SK-N-SH (cell line): Measurements from ENCODE around the gene CEP63. TPM values are rescaled to one million over a fixed set of nuclear protein-coding genes. Genes with fewer than 3 reads are reported as not detected.

Experiments used
- CTCF ChIA-PET: fragments of 300-600, 350-600 bp; formaldehyde crosslinking; extraction: SDS; loops from one replicate; lab custom pipeline; 2021; lab: Yijun Ruan, JAX
- POLR2A ChIA-PET: fragments of 350-600 bp; sonication (Branson Sonifier 250); formaldehyde crosslinking; extraction: SDS; loops from one replicate; lab custom pipeline; 2020; ENCODE audit warnings: antibody characterized with exemption, inconsistent platforms; lab: Yijun Ruan, JAX
- DNase-seq: peaks from one replicate; pipeline ENCODE4 v3.0.0; 2012
- H2AFZ ChIP-seq: fragments of 200-600 bp; sonication (generic); 2 replicates; pipeline ENCODE4 v1.8.1; 2016; ENCODE audit warnings: antibody characterized with exemption, mild to moderate bottlenecking, low read depth
- H3F3A ChIP-seq: fragments of 200-600 bp; sonication (generic); replicated peaks from 2 replicates; pipeline ENCODE3; 2016; ENCODE audit warnings: antibody characterized with exemption, mild to moderate bottlenecking; ENCODE audit not compliant: insufficient read depth
- H3K27ac ChIP-seq, 2 experiments: fragments of 200-500 bp in 1 of 2; fragments of 200-600 bp in 1 of 2; sonication (Bioruptor generic) in 1 of 2; sonication (generic), shearing (Covaris generic) in 1 of 2; 2 replicates each; pipeline versions ENCODE4 v1.5.1 to v1.6.1; 2014 to 2016; ENCODE audit warnings: low read depth in 2 of 2, inconsistent platforms in 1 of 2, low read length in 1 of 2, mild to moderate bottlenecking in 1 of 2, mixed read lengths in 1 of 2
- H3K27me3 ChIP-seq: fragments of 200-600 bp; sonication (generic), shearing (Covaris generic); 2 replicates; pipeline ENCODE4 v1.6.1; 2016; ENCODE audit warnings: mixed run types; ENCODE audit not compliant: insufficient read depth
- H3K36me3 ChIP-seq, 2 experiments: fragments of 200-500 bp in 1 of 2; fragments of 200-600 bp in 1 of 2; sonication (Bioruptor generic) in 1 of 2; sonication (generic) in 1 of 2; replicated peaks in 1 of 2; 2 replicates each; pipeline versions ENCODE3 to v1.5.1; 2014 to 2016; ENCODE audit warnings: low read length in 1 of 2, mild to moderate bottlenecking in 1 of 2; ENCODE audit not compliant: insufficient read depth in 2 of 2, control insufficient read depth in 1 of 2
- H3K4me1 ChIP-seq, 2 experiments: fragments of 200-500 bp in 1 of 2; fragments of 200-600 bp in 1 of 2; sonication (Bioruptor generic) in 1 of 2; sonication (generic), shearing (Covaris generic) in 1 of 2; 2 replicates each; pipeline versions ENCODE4 v1.5.1 to v1.6.1; 2014 to 2016; ENCODE audit warnings: low read depth in 1 of 2, low read length in 1 of 2, mixed run types in 1 of 2; ENCODE audit not compliant: insufficient read depth in 2 of 2, control insufficient read depth in 1 of 2
- H3K4me2 ChIP-seq: fragments of 200-600 bp; sonication (generic), shearing (Covaris generic); 2 replicates; pipeline ENCODE4 v1.6.1; 2017; ENCODE audit warnings: mixed run types
- H3K4me3 ChIP-seq, 2 experiments: fragments of 200-500 bp in 1 of 2; fragments of 200-600 bp in 1 of 2; sonication (Bioruptor generic) in 1 of 2; sonication (generic), shearing (Covaris generic) in 1 of 2; 2 replicates each; pipeline versions ENCODE4 v1.5.1 to v1.8.1; 2014 to 2016; ENCODE audit warnings: low read depth in 2 of 2, inconsistent platforms in 1 of 2, low read length in 1 of 2, mild to moderate bottlenecking in 1 of 2, mixed read lengths in 1 of 2, moderate library complexity in 1 of 2
- H3K79me2 ChIP-seq: fragments of 200-600 bp; sonication (generic); 2 replicates; pipeline ENCODE4 v1.8.1; 2017; ENCODE audit warnings: mild to moderate bottlenecking; ENCODE audit not compliant: insufficient read depth
- H3K9ac ChIP-seq: fragments of 200-600 bp; sonication (generic); 2 replicates; pipeline ENCODE4 v1.6.1; 2017; ENCODE audit warnings: mixed run types
- H3K9me2 ChIP-seq: fragments of 200-600 bp; sonication (generic); 2 replicates; pipeline ENCODE4 v1.6.1; 2017; ENCODE audit warnings: mixed run types
- H3K9me3 ChIP-seq: fragments of 200-600 bp; sonication (generic); 2 replicates; pipeline ENCODE4 v1.6.1; 2017; ENCODE audit warnings: mixed run types, mild to moderate bottlenecking, moderate library complexity
- H4K20me1 ChIP-seq: fragments of 200-600 bp; sonication (generic); 2 replicates; pipeline ENCODE4 v1.6.1; 2017; ENCODE audit warnings: mild to moderate bottlenecking, mixed run types; ENCODE audit not compliant: insufficient read depth
- ELF1 ChIP-seq: IDR thresholded peaks from 2 replicates; pipeline ENCODE4 v1.4.0; 2012
- EP300 ChIP-seq, 2 experiments: IDR thresholded peaks; 2 replicates each; pipeline versions ENCODE4 v1.4.0 to v1.6.1; 2012; ENCODE audit warnings: borderline replicate concordance in 1 of 2, low read depth in 1 of 2, low read length in 1 of 2
- EZH2phosphoT487 ChIP-seq: fragments of 200-600 bp; sonication (generic); IDR thresholded peaks from 2 replicates; pipeline ENCODE4 v1.6.1; 2017; ENCODE audit warnings: low read depth, mixed run types, mild to moderate bottlenecking, antibody characterized with exemption, moderate library complexity, borderline replicate concordance
- FOSL2 ChIP-seq: IDR thresholded peaks from 2 replicates; pipeline ENCODE4 v1.4.0; 2012; ENCODE audit warnings: low read depth, mild to moderate bottlenecking, moderate library complexity, borderline replicate concordance
- FOXJ3 ChIP-seq: sonication (generic); formaldehyde crosslinking; IDR thresholded peaks from 2 replicates; pipeline ENCODE4 v1.5.1; 2020; ENCODE audit warnings: mild to moderate bottlenecking, missing genetic modification reagents
- GABPA ChIP-seq: IDR thresholded peaks from 2 replicates; pipeline ENCODE4 v1.4.0; 2012; ENCODE audit warnings: low read depth, mild to moderate bottlenecking
- GATA2 ChIP-seq: sonication (generic); formaldehyde crosslinking; IDR thresholded peaks from 2 replicates; pipeline ENCODE4 v1.5.0; 2020; ENCODE audit warnings: mild to moderate bottlenecking, missing genetic modification reagents
- JUND ChIP-seq: IDR thresholded peaks from 2 replicates; pipeline ENCODE4 v1.4.0; 2012
- MEF2A ChIP-seq: IDR thresholded peaks from 2 replicates; pipeline ENCODE4 v1.4.0; 2012; ENCODE audit warnings: low read depth, borderline replicate concordance
- MXI1 ChIP-seq: IDR thresholded peaks from 2 replicates; pipeline ENCODE4 v1.6.1; 2012; ENCODE audit warnings: mild to moderate bottlenecking, low read depth, low read length, improper control_type of control experiment
- POLR2AphosphoS5 ChIP-seq: IDR thresholded peaks from 2 replicates; pipeline ENCODE4 v1.6.1; 2012; ENCODE audit warnings: low read depth, low read length
- RAD21 ChIP-seq: IDR thresholded peaks from 2 replicates; pipeline ENCODE4 v1.6.1; 2012; ENCODE audit warnings: mild to moderate bottlenecking, low read length
- RCOR1 ChIP-seq: fragments of 150-350 bp; IDR thresholded peaks from 2 replicates; pipeline ENCODE4 v1.6.1; 2017; ENCODE audit warnings: antibody characterized with exemption, low read length
- RFX5 ChIP-seq: IDR thresholded peaks from 2 replicates; pipeline ENCODE4 v1.6.1; 2012; ENCODE audit warnings: mild to moderate bottlenecking, improper control_type of control experiment, low read length
- SIN3A ChIP-seq: IDR thresholded peaks from 2 replicates; pipeline ENCODE4 v1.6.1; 2012; ENCODE audit warnings: low read depth, mild to moderate bottlenecking, low read length, moderate library complexity, borderline replicate concordance
- SMC3 ChIP-seq: IDR thresholded peaks from 2 replicates; pipeline ENCODE4 v1.6.1; 2012; ENCODE audit warnings: low read depth, low read length, improper control_type of control experiment
- TAF1 ChIP-seq: IDR thresholded peaks from 2 replicates; pipeline ENCODE4 v1.6.1; 2012; ENCODE audit warnings: low read depth, mild to moderate bottlenecking, low read length, moderate library complexity, borderline replicate concordance
- TCF12 ChIP-seq: IDR thresholded peaks from 2 replicates; pipeline ENCODE4 v1.4.0; 2012
- TEAD4 ChIP-seq: IDR thresholded peaks from 2 replicates; pipeline ENCODE4 v1.4.0; 2012; ENCODE audit warnings: mild to moderate bottlenecking, borderline replicate concordance; ENCODE audit not compliant: insufficient read depth
- YY1 ChIP-seq: IDR thresholded peaks from 2 replicates; pipeline ENCODE4 v1.4.0; 2012; ENCODE audit warnings: low read depth, mild to moderate bottlenecking
- WGBS: methylation state at CpG from one replicate; pipeline ENCODE4 v1.1.6; 2017; ENCODE audit warnings: low lambda C conversion rate; 5-methylcytosine and 5-hydroxymethylcytosine counted together
- polyA plus RNA-seq, 3 experiments: library from polyadenylated mRNA; depleted of rRNA; stranded (reverse); fragments of >200 nt; gene quantifications; 2 replicates each; pipeline ENCODE4 v1.2.3, GENCODE V29; 2012
- TF ChIP-seq, protein P1 (sequence below): fragments of 150-350 bp; IDR thresholded peaks from 2 replicates; pipeline ENCODE4 v1.6.1; 2016; ENCODE audit warnings: mild to moderate bottlenecking, low read depth, low read length
- TF ChIP-seq, protein P2 (sequence below): IDR thresholded peaks from 2 replicates; pipeline ENCODE4; 2012
- TF ChIP-seq, protein P3 (sequence below): IDR thresholded peaks from 2 replicates; pipeline ENCODE4 v1.4.0; 2012; ENCODE audit warnings: low read depth, borderline replicate concordance
- TF ChIP-seq, protein P4 (sequence below): IDR thresholded peaks from 2 replicates; pipeline ENCODE4 v1.6.1; 2012; ENCODE audit warnings: mild to moderate bottlenecking, low read depth, low read length, moderate library complexity
- TF ChIP-seq, protein P5 (sequence below): fragments of 200-600 bp; sonication (generic); IDR thresholded peaks from 2 replicates; pipeline ENCODE4 v1.6.1; 2017; ENCODE audit warnings: antibody characterized with exemption, mild to moderate bottlenecking, moderate library complexity

Gene CEP63
- polyA plus RNA-seq, 1 of the 3 experiments (the other 2 are of a cell fraction), result 6.3 TPM

DNA sequence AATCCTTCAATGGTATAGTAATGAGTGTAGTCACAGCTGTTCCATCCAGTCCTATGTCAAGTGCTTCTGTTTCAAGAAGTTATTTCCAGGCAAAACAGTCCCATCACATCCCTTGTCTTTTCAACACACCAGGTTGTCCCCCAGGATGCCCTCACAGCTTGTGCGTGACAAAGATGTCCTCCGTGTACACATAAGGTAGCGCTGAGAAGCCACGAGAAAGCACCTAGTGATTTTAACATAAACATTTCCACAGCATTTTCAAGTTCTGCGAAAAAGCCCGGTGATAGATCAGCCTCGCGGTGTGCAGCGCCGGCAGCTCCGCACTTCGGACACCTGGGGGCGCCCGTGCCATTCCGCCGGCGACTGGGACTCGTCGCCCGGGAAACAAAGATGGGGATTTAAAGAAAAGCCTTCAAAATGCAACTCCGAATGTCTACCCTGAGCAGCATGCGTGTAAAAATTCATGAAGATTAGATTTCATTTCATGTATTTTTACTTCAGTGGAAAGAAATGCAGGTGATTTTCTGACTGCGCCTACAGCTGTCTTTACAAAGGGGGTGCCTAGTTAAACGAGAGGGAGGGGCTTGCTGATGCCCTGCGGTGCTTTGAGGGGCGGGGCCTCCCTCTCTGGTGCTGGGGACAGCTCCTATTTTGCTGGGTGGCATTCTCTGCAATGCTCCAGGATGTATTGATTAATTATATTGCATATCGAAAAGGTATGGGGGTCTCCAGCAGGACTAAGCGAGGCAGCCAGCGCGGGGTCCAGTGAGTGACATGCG lies 115.0 kb downstream of the CEP63 start:
- POLR2A ChIA-PET, result no interaction called here
- Histone ChIP-seq H3F3A (no peaks in the 10 kb centered on the region), H3K27me3 (no peaks in the 10 kb centered on the region), H3K79me2 (no peaks in the 10 kb centered on the region), H4K20me1 (no peaks in the 10 kb centered on the region), H3K36me3 (no peaks in the 10 kb centered on the region), H3K9ac (no peak overlapping the region), H2AFZ (peak overlapping the region; percentile 24; the same call in 1 of the 2 replicates), H3K4me2 (peak overlapping the region; percentile 36; the same call in 1 of the 2 replicates), H3K4me3 (peak overlapping the region; percentile 31 to 58), H3K27ac (peak overlapping the region in 1 of 2 experiments; percentile 85; a peak in 1 of 4 replicates), H3K4me1 (peaks cover 0 to 21% of the 10 kb centered on the region in 2 experiments; a peak in 3 of 4 replicates), H3K9me2 (no peaks in the 10 kb centered on the region), H3K9me3 (no peaks in the 10 kb centered on the region)
- CTCF ChIA-PET, result interaction anchor here (0.6 to 6.1 kb wide), 89 partner anchors 9 to 1443 kb away, joined by 3 to 82 read pairs (median 4); partner anchors contain the start of genes EPHB1 and KY
- peak; percentile 83 for DNase-seq
- WGBS, result 19% methylated on average over 30 of the region's 31 CpGs
- TF ChIP-seq, protein P1, sequence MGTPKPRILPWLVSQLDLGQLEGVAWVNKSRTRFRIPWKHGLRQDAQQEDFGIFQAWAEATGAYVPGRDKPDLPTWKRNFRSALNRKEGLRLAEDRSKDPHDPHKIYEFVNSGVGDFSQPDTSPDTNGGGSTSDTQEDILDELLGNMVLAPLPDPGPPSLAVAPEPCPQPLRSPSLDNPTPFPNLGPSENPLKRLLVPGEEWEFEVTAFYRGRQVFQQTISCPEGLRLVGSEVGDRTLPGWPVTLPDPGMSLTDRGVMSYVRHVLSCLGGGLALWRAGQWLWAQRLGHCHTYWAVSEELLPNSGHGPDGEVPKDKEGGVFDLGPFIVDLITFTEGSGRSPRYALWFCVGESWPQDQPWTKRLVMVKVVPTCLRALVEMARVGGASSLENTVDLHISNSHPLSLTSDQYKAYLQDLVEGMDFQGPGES, result no peak
- TF ChIP-seq RFX5 (0 out of 2 replicates have a peak, but pooled peaks have one; percentile 31), RCOR1 (no peak), MXI1 (peak; percentile 37; the same call in 1 of the 2 replicates), RAD21 (peak; percentile 97), POLR2AphosphoS5 (no peak), TAF1 (no peak), GABPA (no peak), GATA2 (CRISPR knock-in tag) (no peak), YY1 (no peak), EZH2phosphoT487 (no peak), JUND (no peak), ELF1 (no peak), MEF2A (no peak), FOXJ3 (CRISPR knock-in tag) (no peak), TCF12 (no peak), SIN3A (no peak), SMC3 (peak; percentile 93), EP300 (IDR thresholded peaks at IDR 0.05; ENCODE audit: borderline replicate concordance in 1 of 2, low read depth in 1 of 2, low read length in 1 of 2) (no peak), FOSL2 (no peak), TEAD4 (no peak)
- TF ChIP-seq, protein P2, sequence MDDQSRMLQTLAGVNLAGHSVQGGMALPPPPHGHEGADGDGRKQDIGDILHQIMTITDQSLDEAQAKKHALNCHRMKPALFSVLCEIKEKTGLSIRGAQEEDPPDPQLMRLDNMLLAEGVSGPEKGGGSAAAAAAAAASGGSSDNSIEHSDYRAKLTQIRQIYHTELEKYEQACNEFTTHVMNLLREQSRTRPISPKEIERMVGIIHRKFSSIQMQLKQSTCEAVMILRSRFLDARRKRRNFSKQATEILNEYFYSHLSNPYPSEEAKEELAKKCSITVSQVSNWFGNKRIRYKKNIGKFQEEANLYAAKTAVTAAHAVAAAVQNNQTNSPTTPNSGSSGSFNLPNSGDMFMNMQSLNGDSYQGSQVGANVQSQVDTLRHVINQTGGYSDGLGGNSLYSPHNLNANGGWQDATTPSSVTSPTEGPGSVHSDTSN, result no peak
- TF ChIP-seq, protein P3, sequence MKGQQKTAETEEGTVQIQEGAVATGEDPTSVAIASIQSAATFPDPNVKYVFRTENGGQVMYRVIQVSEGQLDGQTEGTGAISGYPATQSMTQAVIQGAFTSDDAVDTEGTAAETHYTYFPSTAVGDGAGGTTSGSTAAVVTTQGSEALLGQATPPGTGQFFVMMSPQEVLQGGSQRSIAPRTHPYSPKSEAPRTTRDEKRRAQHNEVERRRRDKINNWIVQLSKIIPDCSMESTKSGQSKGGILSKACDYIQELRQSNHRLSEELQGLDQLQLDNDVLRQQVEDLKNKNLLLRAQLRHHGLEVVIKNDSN, result no peak
- TF ChIP-seq, protein P4, sequence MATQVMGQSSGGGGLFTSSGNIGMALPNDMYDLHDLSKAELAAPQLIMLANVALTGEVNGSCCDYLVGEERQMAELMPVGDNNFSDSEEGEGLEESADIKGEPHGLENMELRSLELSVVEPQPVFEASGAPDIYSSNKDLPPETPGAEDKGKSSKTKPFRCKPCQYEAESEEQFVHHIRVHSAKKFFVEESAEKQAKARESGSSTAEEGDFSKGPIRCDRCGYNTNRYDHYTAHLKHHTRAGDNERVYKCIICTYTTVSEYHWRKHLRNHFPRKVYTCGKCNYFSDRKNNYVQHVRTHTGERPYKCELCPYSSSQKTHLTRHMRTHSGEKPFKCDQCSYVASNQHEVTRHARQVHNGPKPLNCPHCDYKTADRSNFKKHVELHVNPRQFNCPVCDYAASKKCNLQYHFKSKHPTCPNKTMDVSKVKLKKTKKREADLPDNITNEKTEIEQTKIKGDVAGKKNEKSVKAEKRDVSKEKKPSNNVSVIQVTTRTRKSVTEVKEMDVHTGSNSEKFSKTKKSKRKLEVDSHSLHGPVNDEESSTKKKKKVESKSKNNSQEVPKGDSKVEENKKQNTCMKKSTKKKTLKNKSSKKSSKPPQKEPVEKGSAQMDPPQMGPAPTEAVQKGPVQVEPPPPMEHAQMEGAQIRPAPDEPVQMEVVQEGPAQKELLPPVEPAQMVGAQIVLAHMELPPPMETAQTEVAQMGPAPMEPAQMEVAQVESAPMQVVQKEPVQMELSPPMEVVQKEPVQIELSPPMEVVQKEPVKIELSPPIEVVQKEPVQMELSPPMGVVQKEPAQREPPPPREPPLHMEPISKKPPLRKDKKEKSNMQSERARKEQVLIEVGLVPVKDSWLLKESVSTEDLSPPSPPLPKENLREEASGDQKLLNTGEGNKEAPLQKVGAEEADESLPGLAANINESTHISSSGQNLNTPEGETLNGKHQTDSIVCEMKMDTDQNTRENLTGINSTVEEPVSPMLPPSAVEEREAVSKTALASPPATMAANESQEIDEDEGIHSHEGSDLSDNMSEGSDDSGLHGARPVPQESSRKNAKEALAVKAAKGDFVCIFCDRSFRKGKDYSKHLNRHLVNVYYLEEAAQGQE, result peak; percentile 86
- TF ChIP-seq, protein P5, sequence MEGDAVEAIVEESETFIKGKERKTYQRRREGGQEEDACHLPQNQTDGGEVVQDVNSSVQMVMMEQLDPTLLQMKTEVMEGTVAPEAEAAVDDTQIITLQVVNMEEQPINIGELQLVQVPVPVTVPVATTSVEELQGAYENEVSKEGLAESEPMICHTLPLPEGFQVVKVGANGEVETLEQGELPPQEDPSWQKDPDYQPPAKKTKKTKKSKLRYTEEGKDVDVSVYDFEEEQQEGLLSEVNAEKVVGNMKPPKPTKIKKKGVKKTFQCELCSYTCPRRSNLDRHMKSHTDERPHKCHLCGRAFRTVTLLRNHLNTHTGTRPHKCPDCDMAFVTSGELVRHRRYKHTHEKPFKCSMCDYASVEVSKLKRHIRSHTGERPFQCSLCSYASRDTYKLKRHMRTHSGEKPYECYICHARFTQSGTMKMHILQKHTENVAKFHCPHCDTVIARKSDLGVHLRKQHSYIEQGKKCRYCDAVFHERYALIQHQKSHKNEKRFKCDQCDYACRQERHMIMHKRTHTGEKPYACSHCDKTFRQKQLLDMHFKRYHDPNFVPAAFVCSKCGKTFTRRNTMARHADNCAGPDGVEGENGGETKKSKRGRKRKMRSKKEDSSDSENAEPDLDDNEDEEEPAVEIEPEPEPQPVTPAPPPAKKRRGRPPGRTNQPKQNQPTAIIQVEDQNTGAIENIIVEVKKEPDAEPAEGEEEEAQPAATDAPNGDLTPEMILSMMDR, result peak; percentile 99
